Mucosa of descending colon (tissue), 3 donors: Measurements from ENCODE around the gene MYO3B. TPM values are rescaled to one million over a fixed set of nuclear protein-coding genes. Genes with fewer than 3 reads are reported as not detected.

ENCODE experiments used
- ATAC-seq: fragments of 200-7000 bp; cut with Tn5 transposase; one replicate; pipeline ENCODE4 v1.9.1; 2020; ENCODE audit warnings: mild to moderate bottlenecking, moderate library complexity
- DNase-seq, 3 donors: peaks; one replicate each; pipeline ENCODE4 v3.0.0-alpha.2; 2020
- H3K36me3 ChIP-seq: fragments of 200-600 bp; one replicate; pipeline ENCODE4 v1.8.0; 2021; ENCODE audit warnings: low read depth, mild to moderate bottlenecking
- H3K4me1 ChIP-seq: fragments of 200-600 bp; one replicate; pipeline ENCODE4 v1.8.0; 2021; ENCODE audit warnings: low read depth, mild to moderate bottlenecking
- H3K4me3 ChIP-seq: fragments of 200-600 bp; one replicate; pipeline ENCODE4 v1.8.0; 2021; ENCODE audit warnings: mild to moderate bottlenecking
- H3K9me3 ChIP-seq: fragments of 200-600 bp; one replicate; pipeline ENCODE4 v1.8.0; 2021; ENCODE audit warnings: mild to moderate bottlenecking
- CTCF ChIP-seq: fragments of 200-600 bp; IDR thresholded peaks from one replicate; pipeline ENCODE4 v1.8.0; 2022; ENCODE audit warnings: antibody characterized with exemption, mild to moderate bottlenecking
- intact Hi-C, 2 donors: fragments of 100-400 bp; cut with DNase I in 1 of 2; cut with micrococcal nuclease in 1 of 2; formaldehyde crosslinking; loops; one replicate each; pipeline versions ENCODE4 v1.11.0 to v1.11.1; 2022; cut with DNase I, micrococcal nuclease
- total RNA-seq, 3 donors: library from RNA; stranded (reverse); fragmentation: NEBNext Ultra II Directional in 2 of 3; extraction: Animal tissue kit (Norgen Biotek cat#: 25700) in 2 of 3; gene quantifications; one replicate each; pipeline versions ENCODE4 v1.2.1 to v1.2.4, GENCODE V29; 2021 to 2023
- donor health status: DM: no; HTN: no; CAD: no; lungs with moderate emphysema.
- donor health status: DM: no; HTN: no; CAD: no.
- donor health status: DM: no; HTN: yes; CAD: no.

The MYO3B gene
- total RNA-seq, 3 donors from 2014 or later, result 0.06 to 0.39 (median 0.09) TPM

GRCh38 chr2:170365686-170366085 is 187.7 kb downstream of the MYO3B start:
- DNase-seq (no peak), ATAC-seq (no peak)
- no peaks in the 10 kb centered on the region for H3K36me3 ChIP-seq
- H3K9me3 ChIP-seq, result no peaks in the 10 kb centered on the region
- intact Hi-C loops, result loop anchor here in 1 of 2 donors (10.0 kb wide), 1 partner anchor 449 kb away; the partner anchor contains the start of gene GAD1
- no peak overlapping the region for H3K4me3 ChIP-seq
- H3K4me1 ChIP-seq, result peaks cover 5% of the 10 kb centered on the region
- TF ChIP-seq CTCF, result no peak

- no peak for TF ChIP-seq CTCF
- Histone ChIP-seq H3K4me1 (no peaks in the 10 kb centered on the region), H3K36me3 (no peaks in the 10 kb centered on the region), H3K9me3 (no peaks in the 10 kb centered on the region), H3K4me3 (no peak overlapping the region)
- intact Hi-C loops, result loop anchor here in 1 of 2 donors (10.0 kb wide), 1 partner anchor 446 kb away; the partner anchor contains the start of gene GAD1
- no peak for DNase-seq
- no peak for ATAC-seq
Measured at GRCh38 chr2:170368370-170368769, 190.4 kb downstream of the MYO3B start.

GRCh38 chr2:170369228-170369627 is 191.3 kb downstream of the MYO3B start:
- Histone ChIP-seq H3K4me1 (no peaks in the 10 kb centered on the region), H3K4me3 (no peak overlapping the region), H3K9me3 (no peaks in the 10 kb centered on the region), H3K36me3 (no peaks in the 10 kb centered on the region)
- DNase-seq, result no peak
- intact Hi-C loops, result loop anchor here in 1 of 2 donors (10.0 kb wide), 1 partner anchor 446 kb away; the partner anchor contains the start of gene GAD1
- TF ChIP-seq CTCF, result no peak
- no peak for ATAC-seq

- intact Hi-C loops, result loop anchor here in 1 of 2 donors (10.0 kb wide), 1 partner anchor 445 kb away; the partner anchor contains the start of gene GAD1
- no peak overlapping the region for H3K4me3 ChIP-seq
- no peak for ATAC-seq
- H3K4me1 ChIP-seq, result no peaks in the 10 kb centered on the region
- TF ChIP-seq CTCF, result no peak
- H3K9me3 ChIP-seq, result no peaks in the 10 kb centered on the region
- no peaks in the 10 kb centered on the region for H3K36me3 ChIP-seq
- DNase-seq, result no peak
Measured at GRCh38 chr2:170369894-170370293, 191.9 kb downstream of the MYO3B start.

GRCh38 chr2:170371231-170371998 is 193.5 kb downstream of the MYO3B start:
- no peak for DNase-seq
- no peak for ATAC-seq
- no peak overlapping the region for H3K4me3 ChIP-seq
- no peaks in the 10 kb centered on the region for H3K9me3 ChIP-seq
- intact Hi-C loops, result no loop called here
- TF ChIP-seq CTCF, result no peak
- no peaks in the 10 kb centered on the region for H3K4me1 ChIP-seq
- no peaks in the 10 kb centered on the region for H3K36me3 ChIP-seq
